HepG2 (cell line): ENCODE data around the gene TLN1. TPM values are rescaled to one million over a fixed set of nuclear protein-coding genes. Genes with fewer than 3 reads are reported as not detected.

Experiments
- MAFG ChIP-seq: sonication (generic); formaldehyde crosslinking; IDR thresholded peaks from 2 replicates; pipeline ENCODE4 v1.5.1; 2020; ENCODE audit warnings: mild to moderate bottlenecking, missing genetic modification reagents
- MIXL1 ChIP-seq: IDR thresholded peaks from 2 replicates; pipeline ENCODE4 v1.6.1; 2016
- NBN ChIP-seq: fragments of 450-650 bp; conservative IDR thresholded peaks from 2 replicates; pipeline ENCODE4 v1.6.1; 2017
- NFRKB ChIP-seq: fragments of 450-650 bp; IDR thresholded peaks from 2 replicates; pipeline ENCODE4 v1.6.1; 2017
- NKX3-1 ChIP-seq: sonication (generic); formaldehyde crosslinking; IDR thresholded peaks from 2 replicates; pipeline ENCODE4 v1.5.0; 2020; ENCODE audit warnings: missing genetic modification reagents
- PLRG1 ChIP-seq: fragments of 450-650 bp; conservative IDR thresholded peaks from 2 replicates; pipeline ENCODE4 v1.6.1; 2016
- REXO4 ChIP-seq: sonication (generic); formaldehyde crosslinking; IDR thresholded peaks from 2 replicates; pipeline ENCODE4 v1.8.0; 2022; ENCODE audit warnings: missing genetic modification reagents, mild to moderate bottlenecking, borderline replicate concordance
- ZNF205 ChIP-seq: IDR thresholded peaks from 2 replicates; pipeline ENCODE4 v1.6.1; 2018; ENCODE audit warnings: missing biosample characterization, missing genetic modification reagents
- ZNF24 ChIP-seq: fragments of 450-650 bp; IDR thresholded peaks from 2 replicates; pipeline ENCODE4 v1.6.1; 2017; ENCODE audit warnings: antibody characterized with exemption, mild to moderate bottlenecking
- ZNF292 ChIP-seq: sonication (generic); formaldehyde crosslinking; IDR thresholded peaks from 2 replicates; pipeline ENCODE4 v1.8.1; 2022; ENCODE audit warnings: mild to moderate bottlenecking, low read depth, missing genetic modification reagents, borderline replicate concordance
- ZNF30 ChIP-seq: sonication (generic); formaldehyde crosslinking; IDR thresholded peaks from 2 replicates; pipeline ENCODE4 v1.5.0; 2020; ENCODE audit warnings: mild to moderate bottlenecking, missing genetic modification reagents
- ZNF34 ChIP-seq: sonication (generic); formaldehyde crosslinking; IDR thresholded peaks from 2 replicates; pipeline ENCODE4 v1.4.0; 2020; ENCODE audit warnings: mild to moderate bottlenecking, missing genetic modification reagents, borderline replicate concordance
- ZNF510 ChIP-seq: sonication (generic); formaldehyde crosslinking; IDR thresholded peaks from 2 replicates; pipeline ENCODE4 v1.4.0; 2020; ENCODE audit warnings: low read depth, mild to moderate bottlenecking, missing genetic modification reagents
- ZNF543 ChIP-seq: sonication (generic); formaldehyde crosslinking; IDR thresholded peaks from 2 replicates; pipeline ENCODE4 v1.4.0; 2020; ENCODE audit warnings: mild to moderate bottlenecking, missing genetic modification reagents
- ZNF546 ChIP-seq: sonication (generic); formaldehyde crosslinking; conservative IDR thresholded peaks from 2 replicates; pipeline ENCODE4 v1.8.1; 2023; ENCODE audit warnings: mild to moderate bottlenecking, missing genetic modification reagents
- ZNF552 ChIP-seq: sonication (generic); formaldehyde crosslinking; IDR thresholded peaks from 2 replicates; pipeline ENCODE4 v1.9.0; 2022; ENCODE audit warnings: missing genetic modification reagents, mild to moderate bottlenecking, borderline replicate concordance
- ZNF644 ChIP-seq: IDR thresholded peaks from 2 replicates; pipeline ENCODE4 v1.6.1; 2016; ENCODE audit warnings: low read depth
- ZNF7 ChIP-seq: IDR thresholded peaks from 2 replicates; pipeline ENCODE4 v1.6.1; 2016; ENCODE audit warnings: missing biosample characterization, missing genetic modification reagents
- ZNF772 ChIP-seq: sonication (generic); formaldehyde crosslinking; IDR thresholded peaks from 2 replicates; pipeline ENCODE4 v1.5.0; 2020; ENCODE audit warnings: mild to moderate bottlenecking, missing genetic modification reagents
- polyA plus RNA-seq, 8 experiments: library from polyadenylated mRNA; depleted of rRNA in 3 of 8; stranded (reverse) in 7 of 8; unstranded in 1 of 8; fragments of >200 nt; fragmentation: Illumina TruSeq in 4 of 8; extraction: Trizol in 4 of 8; gene quantifications; 2 replicates each; pipeline versions ENCODE4 v1.2.1 to v1.2.3, GENCODE V29; 2011 to 2016; ENCODE audit warnings: low read depth in 4 of 8, missing spikeins in 1 of 8, mixed read lengths in 1 of 8; ENCODE audit not compliant: insufficient read depth in 1 of 8
- total RNA-seq, 5 experiments: library from RNA; depleted of rRNA; stranded (reverse); fragments of >200 nt; fragmentation: Illumina TruSeq; extraction: Trizol; gene quantifications; 2 replicates each; pipeline ENCODE4 v1.2.3, GENCODE V29; 2016; ENCODE audit warnings: low read depth in 1 of 5
- TF ChIP-seq, protein P1 (sequence below): sonication (generic); formaldehyde crosslinking; IDR thresholded peaks from 2 replicates; pipeline ENCODE4 v1.9.0; 2021; ENCODE audit warnings: missing genetic modification reagents, mild to moderate bottlenecking, borderline replicate concordance
- TF ChIP-seq, protein P2 (sequence below): IDR thresholded peaks from 2 replicates; pipeline ENCODE4 v1.6.1; 2016
- TF ChIP-seq, protein P3 (sequence below): sonication (generic); formaldehyde crosslinking; IDR thresholded peaks from 2 replicates; pipeline ENCODE4 v1.9.0; 2022; ENCODE audit warnings: low read depth, missing genetic modification reagents
- TF ChIP-seq, protein P4 (sequence below): sonication (generic); formaldehyde crosslinking; IDR thresholded peaks from 2 replicates; pipeline ENCODE4 v1.4.0; 2020; ENCODE audit warnings: missing genetic modification reagents, borderline replicate concordance

Gene TLN1
- total and polyA plus RNA-seq, 2 of the 13 experiments (the other 11 are each of a cell fraction or from before 2014, with no cell fraction given) = 35.2 to 51.8 TPM

DNA sequence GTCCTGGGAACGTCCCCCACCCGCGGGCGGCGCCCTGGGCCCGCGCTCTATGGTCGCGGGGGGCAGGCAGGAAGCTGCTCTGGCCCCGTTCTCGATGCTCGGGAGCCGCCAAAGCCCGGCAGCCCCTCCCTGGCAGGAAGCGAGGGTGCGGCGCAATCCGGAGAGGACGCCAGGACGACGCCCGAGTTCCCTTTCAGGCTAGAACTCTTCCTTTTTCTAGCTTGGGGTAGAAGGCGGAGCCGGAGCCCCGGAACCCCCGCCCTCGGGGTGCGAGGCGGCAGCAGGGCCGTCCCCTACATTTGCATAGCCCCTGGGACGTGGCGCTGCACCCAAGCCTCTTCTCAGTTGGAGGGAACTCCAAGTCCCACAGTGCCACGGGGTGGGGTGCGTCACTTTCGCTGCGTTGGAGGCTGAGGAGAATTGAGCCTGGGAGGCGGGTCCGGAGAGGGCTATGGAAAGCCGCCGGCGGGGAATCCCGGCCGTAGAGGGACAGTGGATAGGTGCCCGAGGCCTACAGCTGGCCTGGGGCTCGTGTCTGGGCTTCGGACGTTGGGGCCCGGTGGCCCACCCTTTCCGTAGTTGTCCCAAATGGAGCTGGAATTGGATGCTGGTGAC lies at the start of gene TLN1, which contains the start of gene CREB3 (continued):
- TF ChIP-seq ZNF24 (no peak), ZNF552 (CRISPR knock-in tag) (peak; percentile 23; the same call in 1 of the 2 replicates), MIXL1 (CRISPR knock-in tag) (no peak; the same call in 1 of the 2 replicates), ZNF772 (0 out of 2 replicates have a peak, but pooled peaks have one; percentile 43), PLRG1 (no peak), ZNF34 (CRISPR knock-in tag) (no peak), ZNF510 (no peak; the same call in 1 of the 2 replicates), ZNF546 (no peak), REXO4 (CRISPR knock-in tag) (no peak), ZNF205 (CRISPR knock-in tag) (peak; percentile 45; the same call in 1 of the 2 replicates), ZNF30 (peak; percentile 12; the same call in 1 of the 2 replicates), ZNF7 (no peak), NFRKB (no peak), ZNF644 (CRISPR knock-in tag) (no peak), NKX3-1 (CRISPR knock-in tag) (no peak), NBN (no peak), ZNF543 (CRISPR knock-in tag) (0 out of 2 replicates have a peak, but pooled peaks have one; percentile 75), MAFG (CRISPR knock-in tag) (no peak), ZNF292 (CRISPR knock-in tag) (no peak)
- TF ChIP-seq, protein P1, sequence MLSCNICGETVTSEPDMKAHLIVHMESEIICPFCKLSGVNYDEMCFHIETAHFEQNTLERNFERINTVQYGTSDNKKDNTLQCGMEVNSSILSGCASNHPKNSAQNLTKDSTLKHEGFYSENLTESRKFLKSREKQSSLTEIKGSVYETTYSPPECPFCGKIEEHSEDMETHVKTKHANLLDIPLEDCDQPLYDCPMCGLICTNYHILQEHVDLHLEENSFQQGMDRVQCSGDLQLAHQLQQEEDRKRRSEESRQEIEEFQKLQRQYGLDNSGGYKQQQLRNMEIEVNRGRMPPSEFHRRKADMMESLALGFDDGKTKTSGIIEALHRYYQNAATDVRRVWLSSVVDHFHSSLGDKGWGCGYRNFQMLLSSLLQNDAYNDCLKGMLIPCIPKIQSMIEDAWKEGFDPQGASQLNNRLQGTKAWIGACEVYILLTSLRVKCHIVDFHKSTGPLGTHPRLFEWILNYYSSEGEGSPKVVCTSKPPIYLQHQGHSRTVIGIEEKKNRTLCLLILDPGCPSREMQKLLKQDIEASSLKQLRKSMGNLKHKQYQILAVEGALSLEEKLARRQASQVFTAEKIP (CRISPR knock-in tag) = no peak
- TF ChIP-seq, protein P2, sequence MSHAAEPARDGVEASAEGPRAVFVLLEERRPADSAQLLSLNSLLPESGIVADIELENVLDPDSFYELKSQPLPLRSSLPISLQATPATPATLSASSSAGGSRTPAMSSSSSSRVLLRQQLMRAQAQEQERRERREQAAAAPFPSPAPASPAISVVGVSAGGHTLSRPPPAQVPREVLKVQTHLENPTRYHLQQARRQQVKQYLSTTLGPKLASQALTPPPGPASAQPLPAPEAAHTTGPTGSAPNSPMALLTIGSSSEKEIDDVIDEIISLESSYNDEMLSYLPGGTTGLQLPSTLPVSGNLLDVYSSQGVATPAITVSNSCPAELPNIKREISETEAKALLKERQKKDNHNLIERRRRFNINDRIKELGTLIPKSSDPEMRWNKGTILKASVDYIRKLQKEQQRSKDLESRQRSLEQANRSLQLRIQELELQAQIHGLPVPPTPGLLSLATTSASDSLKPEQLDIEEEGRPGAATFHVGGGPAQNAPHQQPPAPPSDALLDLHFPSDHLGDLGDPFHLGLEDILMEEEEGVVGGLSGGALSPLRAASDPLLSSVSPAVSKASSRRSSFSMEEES (CRISPR knock-in tag) = 0 out of 2 replicates have a peak, but pooled peaks have one; percentile 18
- TF ChIP-seq, protein P3, sequence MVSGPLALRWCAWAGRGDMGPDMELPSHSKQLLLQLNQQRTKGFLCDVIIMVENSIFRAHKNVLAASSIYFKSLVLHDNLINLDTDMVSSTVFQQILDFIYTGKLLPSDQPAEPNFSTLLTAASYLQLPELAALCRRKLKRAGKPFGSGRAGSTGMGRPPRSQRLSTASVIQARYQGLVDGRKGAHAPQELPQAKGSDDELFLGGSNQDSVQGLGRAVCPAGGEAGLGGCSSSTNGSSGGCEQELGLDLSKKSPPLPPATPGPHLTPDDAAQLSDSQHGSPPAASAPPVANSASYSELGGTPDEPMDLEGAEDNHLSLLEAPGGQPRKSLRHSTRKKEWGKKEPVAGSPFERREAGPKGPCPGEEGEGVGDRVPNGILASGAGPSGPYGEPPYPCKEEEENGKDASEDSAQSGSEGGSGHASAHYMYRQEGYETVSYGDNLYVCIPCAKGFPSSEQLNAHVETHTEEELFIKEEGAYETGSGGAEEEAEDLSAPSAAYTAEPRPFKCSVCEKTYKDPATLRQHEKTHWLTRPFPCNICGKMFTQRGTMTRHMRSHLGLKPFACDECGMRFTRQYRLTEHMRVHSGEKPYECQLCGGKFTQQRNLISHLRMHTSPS (CRISPR knock-in tag) = peak; percentile 37; the same call in 1 of the 2 replicates
- TF ChIP-seq, protein P4, sequence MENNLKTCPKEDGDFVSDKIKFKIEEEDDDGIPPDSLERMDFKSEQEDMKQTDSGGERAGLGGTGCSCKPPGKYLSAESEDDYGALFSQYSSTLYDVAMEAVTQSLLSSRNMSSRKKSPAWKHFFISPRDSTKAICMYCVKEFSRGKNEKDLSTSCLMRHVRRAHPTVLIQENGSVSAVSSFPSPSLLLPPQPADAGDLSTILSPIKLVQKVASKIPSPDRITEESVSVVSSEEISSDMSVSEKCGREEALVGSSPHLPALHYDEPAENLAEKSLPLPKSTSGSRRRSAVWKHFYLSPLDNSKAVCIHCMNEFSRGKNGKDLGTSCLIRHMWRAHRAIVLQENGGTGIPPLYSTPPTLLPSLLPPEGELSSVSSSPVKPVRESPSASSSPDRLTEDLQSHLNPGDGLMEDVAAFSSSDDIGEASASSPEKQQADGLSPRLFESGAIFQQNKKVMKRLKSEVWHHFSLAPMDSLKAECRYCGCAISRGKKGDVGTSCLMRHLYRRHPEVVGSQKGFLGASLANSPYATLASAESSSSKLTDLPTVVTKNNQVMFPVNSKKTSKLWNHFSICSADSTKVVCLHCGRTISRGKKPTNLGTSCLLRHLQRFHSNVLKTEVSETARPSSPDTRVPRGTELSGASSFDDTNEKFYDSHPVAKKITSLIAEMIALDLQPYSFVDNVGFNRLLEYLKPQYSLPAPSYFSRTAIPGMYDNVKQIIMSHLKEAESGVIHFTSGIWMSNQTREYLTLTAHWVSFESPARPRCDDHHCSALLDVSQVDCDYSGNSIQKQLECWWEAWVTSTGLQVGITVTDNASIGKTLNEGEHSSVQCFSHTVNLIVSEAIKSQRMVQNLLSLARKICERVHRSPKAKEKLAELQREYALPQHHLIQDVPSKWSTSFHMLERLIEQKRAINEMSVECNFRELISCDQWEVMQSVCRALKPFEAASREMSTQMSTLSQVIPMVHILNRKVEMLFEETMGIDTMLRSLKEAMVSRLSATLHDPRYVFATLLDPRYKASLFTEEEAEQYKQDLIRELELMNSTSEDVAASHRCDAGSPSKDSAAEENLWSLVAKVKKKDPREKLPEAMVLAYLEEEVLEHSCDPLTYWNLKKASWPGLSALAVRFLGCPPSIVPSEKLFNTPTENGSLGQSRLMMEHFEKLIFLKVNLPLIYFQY (CRISPR knock-in tag) = no peak
